SK-N-SH treated with all-trans-retinoic acid at 6 μM for 48 hours (cell line): ENCODE results near the gene ALKAL2.

ENCODE experiments used
- ATAC-seq: fragments of 200-7000 bp; cut with Tn5 transposase; 3 replicates; pipeline ENCODE4 v1.9.1; 2020; ENCODE audit warnings: mild to moderate bottlenecking, moderate library complexity
- BACH2 ChIP-seq: fragments of 250-450 bp; sonication (Bioruptor Pico); IDR thresholded peaks from 2 replicates; pipeline ENCODE4 v1.9.0; 2021; ENCODE audit warnings: mild to moderate bottlenecking, borderline replicate concordance
- CREB5 ChIP-seq: fragments of 250-450 bp; sonication (Bioruptor Pico); IDR thresholded peaks from 2 replicates; pipeline ENCODE4 v1.5.1; 2020; ENCODE audit warnings: low read depth, mild to moderate bottlenecking, moderate library complexity
- CSDC2 ChIP-seq: fragments of 250-450 bp; sonication (Bioruptor Pico); IDR thresholded peaks from 2 replicates; pipeline ENCODE4 v1.5.0; 2020; ENCODE audit warnings: mild to moderate bottlenecking, moderate library complexity
- ESRRG ChIP-seq: fragments of 250-450 bp; sonication (Bioruptor Pico); IDR thresholded peaks from 2 replicates; pipeline ENCODE4 v1.6.1; 2021; ENCODE audit warnings: mild to moderate bottlenecking
- OSR1 ChIP-seq: fragments of 250-450 bp; sonication (Bioruptor Pico); IDR thresholded peaks from 2 replicates; pipeline ENCODE4 v1.8.0; 2022; ENCODE audit warnings: moderate library complexity, mild to moderate bottlenecking, inconsistent platforms
- PATZ1 ChIP-seq: fragments of 250-450 bp; sonication (Bioruptor Pico); IDR thresholded peaks from 2 replicates; pipeline ENCODE4 v1.8.0; 2020; ENCODE audit warnings: mild to moderate bottlenecking, moderate library complexity, borderline replicate concordance
- POU6F1 ChIP-seq: fragments of 250-450 bp; sonication (Bioruptor Pico); IDR thresholded peaks from 2 replicates; pipeline ENCODE4 v1.8.0; 2021; ENCODE audit warnings: low read depth, mild to moderate bottlenecking, moderate library complexity, borderline replicate concordance
- PPARA ChIP-seq: fragments of 250-450 bp; sonication (Bioruptor Pico); IDR thresholded peaks from 2 replicates; pipeline ENCODE4 v1.5.0; 2020; ENCODE audit warnings: mild to moderate bottlenecking, borderline replicate concordance
- RARB ChIP-seq: fragments of 250-450 bp; sonication (Bioruptor Pico); IDR thresholded peaks from 2 replicates; pipeline ENCODE4 v1.8.0; 2021; ENCODE audit warnings: mild to moderate bottlenecking, moderate library complexity
- TCF4 ChIP-seq: fragments of 250-450 bp; sonication (Bioruptor Pico); IDR thresholded peaks from 2 replicates; pipeline ENCODE4 v1.8.0; 2021; ENCODE audit warnings: mild to moderate bottlenecking, moderate library complexity, borderline replicate concordance
- TOX ChIP-seq: fragments of 250-450 bp; sonication (Bioruptor Pico); IDR thresholded peaks from 2 replicates; pipeline ENCODE4 v1.8.0; 2021; ENCODE audit warnings: mild to moderate bottlenecking, moderate library complexity, borderline replicate concordance
- TSHZ2 ChIP-seq: fragments of 250-450 bp; sonication (Bioruptor Pico); IDR thresholded peaks from 2 replicates; pipeline ENCODE4 v1.5.0; 2020; ENCODE audit warnings: mild to moderate bottlenecking, moderate library complexity
- ZC3H10 ChIP-seq: fragments of 250-450 bp; sonication (Bioruptor Pico); IDR thresholded peaks from 2 replicates; pipeline ENCODE4 v1.5.1; 2021; ENCODE audit warnings: mild to moderate bottlenecking, moderate library complexity
- ZFP3 ChIP-seq: fragments of 250-450 bp; sonication (Bioruptor Pico); IDR thresholded peaks from 2 replicates; pipeline ENCODE4 v1.5.0; 2020; ENCODE audit warnings: mild to moderate bottlenecking, moderate library complexity
- ZFP30 ChIP-seq: fragments of 450-650 bp; formaldehyde crosslinking; IDR thresholded peaks from 2 replicates; pipeline ENCODE4 v1.5.0; 2022; ENCODE audit warnings: mild to moderate bottlenecking, moderate library complexity
- ZNF565 ChIP-seq: fragments of 450-650 bp; formaldehyde crosslinking; conservative IDR thresholded peaks from 2 replicates; pipeline ENCODE4 v1.5.0; 2020; ENCODE audit warnings: low read depth, mild to moderate bottlenecking, moderate library complexity
- ZNF8 ChIP-seq: fragments of 450-650 bp; formaldehyde crosslinking; IDR thresholded peaks from 2 replicates; pipeline ENCODE4 v1.5.0; 2020; ENCODE audit warnings: mild to moderate bottlenecking, moderate library complexity

ALKAL2 gene

GRCh38 chr2:286774-287392 lies 1.0 kb downstream of the ALKAL2 start:
- TF ChIP-seq ZFP30 (CRISPR knock-in tag) (no peak), PPARA (CRISPR knock-in tag) (no peak), CSDC2 (CRISPR knock-in tag) (no peak), BACH2 (CRISPR knock-in tag) (no peak), POU6F1 (CRISPR knock-in tag) (no peak), ZFP3 (no peak), CREB5 (no peak), TCF4 (no peak), ZC3H10 (CRISPR knock-in tag) (no peak)
- ATAC-seq: no peak

GRCh38 chr2:286035-286434 lies 1.9 kb downstream of the ALKAL2 start:
- no peak for TF ChIP-seq BACH2 (CRISPR knock-in tag)
- ATAC-seq: no peak

GRCh38 chr2:285531-285930 lies 2.4 kb downstream of the ALKAL2 start:
- ATAC-seq: no peak
- no peak for TF ChIP-seq ESRRG (CRISPR knock-in tag)
- TF ChIP-seq CREB5: peak; percentile 53; the same call in 1 of the 2 replicates

GRCh38 chr2:284896-285492 lies 2.9 kb downstream of the ALKAL2 start:
- no peak for ATAC-seq
- TF ChIP-seq POU6F1 (CRISPR knock-in tag) (no peak), OSR1 (CRISPR knock-in tag) (no peak), CSDC2 (CRISPR knock-in tag) (no peak), CREB5 (no peak), ZNF8 (CRISPR knock-in tag) (no peak), ZC3H10 (CRISPR knock-in tag) (no peak), RARB (CRISPR knock-in tag) (no peak), ZFP30 (CRISPR knock-in tag) (no peak), TSHZ2 (CRISPR knock-in tag) (no peak), ZNF565 (CRISPR knock-in tag) (no peak), ESRRG (CRISPR knock-in tag) (no peak), PATZ1 (no peak), BACH2 (CRISPR knock-in tag) (no peak), TOX (CRISPR knock-in tag) (no peak), TCF4 (no peak)
